CD14-positive monocyte (primary cell): ENCODE data around the gene LMO7. TPM values are rescaled to one million over a fixed set of nuclear protein-coding genes. Genes with fewer than 3 reads are reported as not detected.

ENCODE experiments used
- DNase-seq, 3 donors: peaks; one replicate each; pipeline ENCODE4 v3.0.0-alpha.2; 2011 to 2022
- H2AFZ ChIP-seq: 2 replicates; pipeline ENCODE4 v1.6.0; 2012; ENCODE audit warnings: mild to moderate bottlenecking, low read depth, low read length, inconsistent platforms; ENCODE audit not compliant: insufficient read depth, poor library complexity, severe bottlenecking
- H3K27ac ChIP-seq, 2 donors: 1 replicate in 1 of 2; 2 replicates in 1 of 2; pipeline ENCODE4 v1.5.1; 2012 to 2013; ENCODE audit warnings: low read length in 2 of 2, control low read depth in 1 of 2, inconsistent platforms in 1 of 2, low read depth in 1 of 2, mild to moderate bottlenecking in 1 of 2
- H3K27me3 ChIP-seq, 2 donors: one replicate each; pipeline versions ENCODE4 v1.6.0 to v1.6.1; 2011 to 2013; ENCODE audit warnings: low read length in 2 of 2; ENCODE audit not compliant: control insufficient read depth in 2 of 2, insufficient read depth in 2 of 2
- H3K36me3 ChIP-seq, 2 donors: replicated peaks in 1 of 2; 1 replicate in 1 of 2; 2 replicates in 1 of 2; pipeline versions ENCODE4 v1.5.1 to v1.6.1; 2012 to 2013; ENCODE audit warnings: low read length in 2 of 2, control low read depth in 1 of 2, inconsistent platforms in 1 of 2, mild to moderate bottlenecking in 1 of 2; ENCODE audit not compliant: insufficient read depth in 2 of 2, control insufficient read depth in 1 of 2
- H3K4me1 ChIP-seq, 2 donors: 1 replicate in 1 of 2; 2 replicates in 1 of 2; pipeline versions ENCODE4 v1.5.1 to v1.6.1; 2012 to 2013; ENCODE audit warnings: low read length in 2 of 2, control low read depth in 1 of 2, inconsistent platforms in 1 of 2, mild to moderate bottlenecking in 1 of 2, moderate library complexity in 1 of 2; ENCODE audit not compliant: insufficient read depth in 2 of 2, control insufficient read depth in 1 of 2
- H3K4me2 ChIP-seq: replicated peaks from 2 replicates; pipeline ENCODE3; 2012; ENCODE audit warnings: low read length, moderate library complexity, mild to moderate bottlenecking; ENCODE audit not compliant: poor library complexity, severe bottlenecking; ENCODE audit errors: extremely low read depth
- H3K4me3 ChIP-seq, 3 experiments: fragments of 200-600 bp in 1 of 3; sonication (generic) in 1 of 3; replicated peaks in 1 of 3; 1 replicate in 2 of 3; 2 replicates in 1 of 3; pipeline ENCODE4 v1.5.1; 2011 to 2013; ENCODE audit warnings: low read length in 3 of 3, mild to moderate bottlenecking in 3 of 3, control low read depth in 2 of 3, low read depth in 2 of 3, inconsistent platforms in 1 of 3, moderate library complexity in 1 of 3
- H3K79me2 ChIP-seq: 2 replicates; pipeline ENCODE4 v1.6.0; 2012; ENCODE audit warnings: mild to moderate bottlenecking, control low read depth, inconsistent platforms, low read length, moderate library complexity; ENCODE audit not compliant: insufficient read depth
- H3K9ac ChIP-seq: 2 replicates; pipeline ENCODE4 v1.6.0; 2017; ENCODE audit warnings: low read length, mild to moderate bottlenecking; ENCODE audit not compliant: insufficient read depth, poor library complexity, severe bottlenecking
- H3K9me3 ChIP-seq, 2 donors: replicated peaks in 1 of 2; 1 replicate in 1 of 2; 2 replicates in 1 of 2; pipeline versions ENCODE4 v1.5.1 to v1.6.1; 2012 to 2013; ENCODE audit warnings: low read length in 2 of 2, control low read depth in 1 of 2; ENCODE audit not compliant: control insufficient read depth in 1 of 2, insufficient read depth in 1 of 2
- H4K20me1 ChIP-seq: 2 replicates; pipeline ENCODE4 v1.6.0; 2012; ENCODE audit warnings: mild to moderate bottlenecking, low read length, control low read depth, moderate library complexity; ENCODE audit not compliant: insufficient read depth
- H3K27ac Mint-ChIP-seq, 7 donors: one replicate each; pipeline ENCODE4 v1.8.0; 2020; ENCODE audit warnings: mild to moderate bottlenecking in 7 of 7, mixed read lengths in 7 of 7, moderate library complexity in 6 of 7, inconsistent platforms in 2 of 7
- H3K27me3 Mint-ChIP-seq, 3 donors: one replicate each; pipeline ENCODE4 v1.8.0; 2021 to 2022; ENCODE audit warnings: low read depth in 3 of 3, mild to moderate bottlenecking in 3 of 3, mixed read lengths in 3 of 3, moderate library complexity in 3 of 3, inconsistent platforms in 1 of 3
- H3K36me3 Mint-ChIP-seq, 2 donors: one replicate each; pipeline ENCODE4 v1.8.0; 2020; ENCODE audit warnings: mixed read lengths in 2 of 2, inconsistent platforms in 1 of 2, mild to moderate bottlenecking in 1 of 2
- H3K4me1 Mint-ChIP-seq: one replicate; pipeline ENCODE4 v1.8.0; 2020; ENCODE audit warnings: mild to moderate bottlenecking, mixed read lengths
- H3K4me3 Mint-ChIP-seq, 2 donors: one replicate each; pipeline ENCODE4 v1.8.0; 2020; ENCODE audit warnings: mild to moderate bottlenecking in 2 of 2, mixed read lengths in 2 of 2, moderate library complexity in 1 of 2
- H3K9me3 Mint-ChIP-seq, 7 donors: one replicate each; pipeline ENCODE4 v1.8.0; 2020 to 2022; ENCODE audit warnings: mixed read lengths in 7 of 7, mild to moderate bottlenecking in 6 of 7, moderate library complexity in 6 of 7, inconsistent platforms in 2 of 7
- WGBS: methylation state at CpG from one replicate; pipeline ENCODE4 v1.1.5; 2013; ENCODE audit warnings: missing lambda C conversion rate; ENCODE audit not compliant: insufficient coverage; 5-methylcytosine and 5-hydroxymethylcytosine counted together
- intact Hi-C, 2 donors: fragments of 100-400 bp; cut with micrococcal nuclease; formaldehyde crosslinking; loops; one replicate each; pipeline versions ENCODE4 v1.15.0 to v1.15.1; 2023
- polyA plus RNA-seq, 3 donors: library from polyadenylated mRNA; depleted of rRNA in 1 of 3; unstranded in 2 of 3; stranded (reverse) in 1 of 3; fragments of 300-500 nt in 2 of 3; fragments of >200 nt in 1 of 3; fragmentation: Illumina TruSeq in 2 of 3; gene quantifications; 1 replicate in 2 of 3; 2 replicates in 1 of 3; pipeline ENCODE4 v1.2.3, GENCODE V29; 2012 to 2021
- TF ChIP-seq, protein P1 (sequence below): fragments of 200-600 bp; IDR thresholded peaks from one replicate; pipeline ENCODE4 v1.8.0; 2022; ENCODE audit warnings: antibody characterized with exemption, mild to moderate bottlenecking

The LMO7 gene
- polyA plus RNA-seq, 3 donors: 0.79 to 1.6 (median 0.90) TPM

DNA sequence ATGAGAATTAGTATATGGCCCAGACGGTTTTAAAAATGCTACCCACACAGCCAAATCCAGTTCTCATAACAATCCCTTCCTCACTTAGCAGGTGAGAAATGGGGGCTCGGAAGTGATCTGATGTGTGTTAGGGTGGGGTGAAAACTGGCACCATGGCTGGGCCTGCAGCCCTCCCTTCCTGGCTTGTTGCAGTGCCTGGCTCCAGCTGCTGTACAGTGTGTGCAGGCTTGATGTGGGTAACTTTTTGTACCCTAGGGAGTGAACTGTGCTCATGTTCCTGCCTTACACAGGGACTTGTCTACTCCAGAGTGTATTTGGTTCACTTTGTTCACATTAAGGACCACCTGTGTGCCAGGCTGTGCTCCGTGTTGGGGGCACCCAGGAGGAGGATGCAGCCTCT is 177.2 kb downstream of the LMO7 start:
- Histone ChIP-seq H3K27ac (no peak overlapping the region), H3K4me1 (no peaks in the 10 kb centered on the region), H3K4me2 (no peak overlapping the region), H3K79me2 (no peaks in the 10 kb centered on the region), H3K27me3 (no peaks in the 10 kb centered on the region), H4K20me1 (no peaks in the 10 kb centered on the region), H2AFZ (no peak overlapping the region), H3K4me3 (no peak overlapping the region), H3K36me3 (no peaks in the 10 kb centered on the region), H3K9me3 (no peaks in the 10 kb centered on the region), H3K9ac (no peak overlapping the region)
- no peak overlapping the region for H3K4me3 Mint-ChIP-seq
- WGBS: 100% methylated on average over 1 of the region's 3 CpGs
- H3K27ac Mint-ChIP-seq: no peak overlapping the region
- intact Hi-C loops: no loop called here
- H3K36me3 Mint-ChIP-seq: no peaks in the 10 kb centered on the region
- no peak for DNase-seq
- TF ChIP-seq, protein P1, sequence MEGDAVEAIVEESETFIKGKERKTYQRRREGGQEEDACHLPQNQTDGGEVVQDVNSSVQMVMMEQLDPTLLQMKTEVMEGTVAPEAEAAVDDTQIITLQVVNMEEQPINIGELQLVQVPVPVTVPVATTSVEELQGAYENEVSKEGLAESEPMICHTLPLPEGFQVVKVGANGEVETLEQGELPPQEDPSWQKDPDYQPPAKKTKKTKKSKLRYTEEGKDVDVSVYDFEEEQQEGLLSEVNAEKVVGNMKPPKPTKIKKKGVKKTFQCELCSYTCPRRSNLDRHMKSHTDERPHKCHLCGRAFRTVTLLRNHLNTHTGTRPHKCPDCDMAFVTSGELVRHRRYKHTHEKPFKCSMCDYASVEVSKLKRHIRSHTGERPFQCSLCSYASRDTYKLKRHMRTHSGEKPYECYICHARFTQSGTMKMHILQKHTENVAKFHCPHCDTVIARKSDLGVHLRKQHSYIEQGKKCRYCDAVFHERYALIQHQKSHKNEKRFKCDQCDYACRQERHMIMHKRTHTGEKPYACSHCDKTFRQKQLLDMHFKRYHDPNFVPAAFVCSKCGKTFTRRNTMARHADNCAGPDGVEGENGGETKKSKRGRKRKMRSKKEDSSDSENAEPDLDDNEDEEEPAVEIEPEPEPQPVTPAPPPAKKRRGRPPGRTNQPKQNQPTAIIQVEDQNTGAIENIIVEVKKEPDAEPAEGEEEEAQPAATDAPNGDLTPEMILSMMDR: no peak
- no peaks in the 10 kb centered on the region for H3K4me1 Mint-ChIP-seq
- no peaks in the 10 kb centered on the region for H3K9me3 Mint-ChIP-seq
- H3K27me3 Mint-ChIP-seq: no peaks in the 10 kb centered on the region

DNA sequence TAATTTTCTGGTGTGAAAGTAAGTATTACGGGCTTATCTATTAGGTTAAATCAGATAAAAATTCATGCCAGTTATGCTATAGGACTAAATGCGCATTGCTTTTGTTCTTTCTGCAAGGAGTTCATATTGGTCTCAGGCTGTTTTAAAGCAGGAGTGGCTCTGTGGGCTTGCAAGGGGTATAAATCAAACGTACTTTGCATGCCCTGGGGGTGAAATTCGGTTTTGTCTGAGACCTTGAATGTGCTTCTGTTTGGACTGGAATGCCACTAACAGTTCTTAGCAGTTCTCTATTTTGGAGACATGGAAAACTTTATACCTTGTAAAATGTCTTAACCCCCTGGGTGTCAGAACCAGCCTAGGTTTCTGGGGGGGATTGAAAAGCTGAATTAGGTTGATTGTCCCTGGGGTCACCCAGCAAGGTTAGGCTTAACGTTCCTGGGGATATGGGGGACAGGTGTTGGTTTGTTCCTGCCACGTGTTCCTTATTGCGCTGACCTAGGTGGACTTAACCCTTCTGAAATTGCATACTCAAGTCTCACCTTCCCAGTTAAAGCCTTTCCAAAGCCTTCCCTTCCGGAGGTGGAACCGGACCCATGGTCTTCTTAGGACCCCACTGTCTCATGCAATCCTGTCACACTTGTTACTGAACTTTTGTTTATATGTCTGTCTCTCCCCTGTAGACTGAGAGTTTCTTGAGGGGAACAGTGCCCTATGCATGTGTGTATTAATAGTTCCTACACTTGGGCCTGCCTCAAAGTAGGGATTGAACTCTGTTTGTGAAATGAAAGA is 182.2 kb downstream of the LMO7 start:
- no peak overlapping the region for H3K27ac ChIP-seq
- no peak overlapping the region for H3K9ac ChIP-seq
- H3K4me2 ChIP-seq: no peak overlapping the region
- H3K4me1 ChIP-seq: no peaks in the 10 kb centered on the region
- Mint-ChIP-seq H3K9me3 (no peaks in the 10 kb centered on the region), H3K27me3 (no peaks in the 10 kb centered on the region), H3K4me1 (no peaks in the 10 kb centered on the region), H3K4me3 (no peak overlapping the region), H3K27ac (no peak overlapping the region), H3K36me3 (no peaks in the 10 kb centered on the region)
- TF ChIP-seq, protein P1: no peak
- H3K4me3 ChIP-seq: no peak overlapping the region
- H3K9me3 ChIP-seq: no peaks in the 10 kb centered on the region
- no peaks in the 10 kb centered on the region for H3K27me3 ChIP-seq
- 100% methylated on average over 3 of the region's 9 CpGs for WGBS
- intact Hi-C loops: no loop called here
- no peaks in the 10 kb centered on the region for H3K36me3 ChIP-seq
- no peak for DNase-seq
- no peaks in the 10 kb centered on the region for H3K79me2 ChIP-seq
- no peaks in the 10 kb centered on the region for H4K20me1 ChIP-seq
- H2AFZ ChIP-seq: no peak overlapping the region
